Limb (tissue), 2 donors: ENCODE results near the gene FUT7.
A peak's percentile ranks its signal among the peaks of the same experiment; 100 is the strongest.
"Not testable (repeated sequence)": the region's sequence is repeated elsewhere in the genome, so short reads cannot be mapped to it uniquely, and the experiment has no call there.

Experiments used
- DNase-seq, 2 donors: peaks; one replicate each; pipeline ENCODE4 v3.0.0-alpha.2; 2016; ENCODE audit errors: extremely low spot score in 2 of 2

The FUT7 gene

GRCh38 chr9:137006116-137007003 is 25.5 kb downstream of the FUT7 start:
- no peak for DNase-seq

GRCh38 chr9:137004285-137004684 is 27.6 kb downstream of the FUT7 start:
- DNase-seq, result not testable (repeated sequence)

GRCh38 chr9:137002646-137003041 is 29.2 kb downstream of the FUT7 start:
- DNase-seq, result no peak

GRCh38 chr9:137001857-137002645 is 29.8 kb downstream of the FUT7 start:
- DNase-seq, result no peak

GRCh38 chr9:137000177-137000930 is 31.5 kb downstream of the FUT7 start:
- DNase-seq, result no peak

- no peak for DNase-seq
Observed at GRCh38 chr9:136997830-136998234, 34.1 kb downstream of the FUT7 start.

GRCh38 chr9:136997371-136997770 is 34.5 kb downstream of the FUT7 start:
- DNase-seq, result no peak

- DNase-seq, result peak in 1 of 2 donors; percentile 53
Observed at GRCh38 chr9:136996361-136997292, 35.3 kb downstream of the FUT7 start, which contains the start of gene CLIC3. TSS of gene CLIC3 (minus strand) at chr9:136996568. CDS start at chr9:136996543, 25 bp downstream.

GRCh38 chr9:136995772-136996311 is 36.0 kb downstream of the FUT7 start:
- DNase-seq, result no peak

GRCh38 chr9:136995362-136995761 is 36.5 kb downstream of the FUT7 start:
- DNase-seq, result no peak

- DNase-seq, result no peak
Observed at GRCh38 chr9:136994888-136995230, 37.0 kb downstream of the FUT7 start.

- DNase-seq, result no peak
Observed at GRCh38 chr9:136994180-136994887, 37.6 kb downstream of the FUT7 start.

GRCh38 chr9:136992819-136993369 is 39.0 kb downstream of the FUT7 start:
- DNase-seq, result no peak

- DNase-seq, result peak; percentile 85 to 93
Observed at GRCh38 chr9:136991993-136992818, 39.7 kb downstream of the FUT7 start, which contains the start of gene PAXX. TSS of gene PAXX (plus strand) at chr9:136992422. CDS start at chr9:136992444, 22 bp downstream.

GRCh38 chr9:136990242-136990911 is 41.5 kb downstream of the FUT7 start:
- DNase-seq, result no peak

- DNase-seq, result no peak
Observed at GRCh38 chr9:136988872-136989271, 43.0 kb downstream of the FUT7 start.

- no peak for DNase-seq
Observed at GRCh38 chr9:136985853-136986252, 46.0 kb downstream of the FUT7 start.
